Measurements from ENCODE around the gene PLEKHA5. TPM values are rescaled to one million over a fixed set of nuclear protein-coding genes. Genes with fewer than 3 reads are reported as not detected.
A peak's percentile ranks its signal among the peaks of the same experiment; 100 is the strongest.

Gene PLEKHA5
- total RNA-seq, 1 donor, result 82.2 TPM

GRCh38 chr12:19119440-19119839 is 10.1 kb upstream of the PLEKHA5 start:
- Histone ChIP-seq H3K27ac (ENCODE audit: low read depth, low read length) (no peak overlapping the region), H3K4me1 (ENCODE audit: insufficient read depth, low read length) (no peaks in the 10 kb centered on the region), H3K4me2 (ENCODE audit: insufficient read depth, low read length) (no peak overlapping the region), H3K9me3 (ENCODE audit: low read depth, low read length) (no peaks in the 10 kb centered on the region), H3K36me3 (ENCODE audit: insufficient read depth, low read length) (no peaks in the 10 kb centered on the region), H3K4me3 (ENCODE audit: insufficient read depth, low read length) (no peak overlapping the region), H3K27me3 (ENCODE audit: insufficient read depth, low read length) (no peaks in the 10 kb centered on the region), H3K79me2 (ENCODE audit: insufficient read depth, low read length) (no peaks in the 10 kb centered on the region), H4K20me1 (ENCODE audit: insufficient read depth, low read length) (no peaks in the 10 kb centered on the region), H2AFZ (ENCODE audit: low read length) (no peak overlapping the region)
- no peak for DNase-seq (ENCODE audit: insufficient read length, low spot score, missing footprints)
- TF ChIP-seq CTCF (IDR thresholded peaks at IDR 0.05; ENCODE audit: extremely low read depth, low read depth, low read length), result no peak

DNA sequence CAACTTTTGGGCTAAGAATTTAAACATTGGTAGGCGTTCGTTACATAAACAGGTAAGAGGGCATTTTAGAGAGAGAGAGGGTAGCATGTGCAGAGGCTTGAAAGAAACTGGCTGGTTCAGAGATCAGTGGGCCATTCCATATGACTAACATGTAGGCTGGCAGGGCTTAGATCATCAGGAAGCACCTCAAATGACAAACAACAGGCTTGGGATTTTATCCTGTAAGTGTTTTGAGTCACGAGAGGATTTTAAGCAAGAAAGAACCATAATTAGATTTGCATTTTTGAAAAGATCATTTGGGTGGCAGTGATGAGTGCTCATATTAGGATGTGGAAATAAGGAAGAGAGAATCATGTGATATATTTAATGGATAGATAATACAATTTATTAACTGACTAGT is 8.7 kb upstream of the PLEKHA5 start:
- Histone ChIP-seq H3K4me2 (ENCODE audit: insufficient read depth, low read length) (no peak overlapping the region), H3K9me3 (ENCODE audit: low read depth, low read length) (no peaks in the 10 kb centered on the region), H3K79me2 (ENCODE audit: insufficient read depth, low read length) (no peaks in the 10 kb centered on the region), H3K27me3 (ENCODE audit: insufficient read depth, low read length) (no peaks in the 10 kb centered on the region), H3K36me3 (ENCODE audit: insufficient read depth, low read length) (no peaks in the 10 kb centered on the region), H3K27ac (ENCODE audit: low read depth, low read length) (no peak overlapping the region), H4K20me1 (ENCODE audit: insufficient read depth, low read length) (no peaks in the 10 kb centered on the region), H3K4me3 (ENCODE audit: insufficient read depth, low read length) (no peak overlapping the region), H2AFZ (ENCODE audit: low read length) (peak overlapping the region; percentile 25), H3K4me1 (ENCODE audit: insufficient read depth, low read length) (no peaks in the 10 kb centered on the region)
- no peak for DNase-seq (ENCODE audit: insufficient read length, low spot score, missing footprints)
- TF ChIP-seq CTCF (IDR thresholded peaks at IDR 0.05; ENCODE audit: extremely low read depth, low read depth, low read length), result no peak

DNA sequence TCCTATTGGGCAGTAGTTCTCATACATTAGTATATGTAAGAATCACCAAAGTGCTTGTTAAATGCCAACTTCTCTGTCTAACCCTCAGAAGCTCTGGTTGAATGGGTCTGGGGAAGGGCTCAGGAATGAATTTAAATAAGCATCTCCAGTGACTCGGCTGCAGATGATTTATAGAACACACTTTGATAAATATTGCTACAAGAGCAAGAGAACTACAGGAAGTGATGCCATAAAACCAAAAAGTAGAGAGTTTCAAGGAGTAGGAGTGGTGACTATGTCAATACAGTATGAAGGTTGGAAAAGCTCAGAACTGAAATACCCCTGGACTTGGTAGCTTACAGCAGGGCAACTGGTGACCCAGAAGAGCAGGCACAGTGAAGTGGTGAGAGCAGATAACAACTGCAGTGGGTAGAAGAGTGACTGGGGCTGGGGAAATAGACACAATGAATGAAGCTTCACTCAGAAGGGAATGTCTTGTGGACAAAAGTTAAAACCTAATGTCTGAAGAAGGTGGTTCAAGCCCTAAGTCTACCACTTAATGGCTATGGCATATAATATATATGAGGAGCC is 8.0 kb upstream of the PLEKHA5 start:
- no peaks in the 10 kb centered on the region for H3K27me3 ChIP-seq (ENCODE audit: insufficient read depth, low read length)
- TF ChIP-seq CTCF (IDR thresholded peaks at IDR 0.05; ENCODE audit: extremely low read depth, low read depth, low read length), result no peak
- no peak overlapping the region for H3K4me3 ChIP-seq (ENCODE audit: insufficient read depth, low read length)
- H2AFZ ChIP-seq (ENCODE audit: low read length), result no peak overlapping the region
- no peaks in the 10 kb centered on the region for H4K20me1 ChIP-seq (ENCODE audit: insufficient read depth, low read length)
- H3K36me3 ChIP-seq (ENCODE audit: insufficient read depth, low read length), result no peaks in the 10 kb centered on the region
- no peak overlapping the region for H3K4me2 ChIP-seq (ENCODE audit: insufficient read depth, low read length)
- H3K27ac ChIP-seq (ENCODE audit: low read depth, low read length), result no peak overlapping the region
- H3K79me2 ChIP-seq (ENCODE audit: insufficient read depth, low read length), result no peaks in the 10 kb centered on the region
- DNase-seq (ENCODE audit: insufficient read length, low spot score, missing footprints), result no peak
- no peaks in the 10 kb centered on the region for H3K4me1 ChIP-seq (ENCODE audit: insufficient read depth, low read length)
- no peaks in the 10 kb centered on the region for H3K9me3 ChIP-seq (ENCODE audit: low read depth, low read length)

DNA sequence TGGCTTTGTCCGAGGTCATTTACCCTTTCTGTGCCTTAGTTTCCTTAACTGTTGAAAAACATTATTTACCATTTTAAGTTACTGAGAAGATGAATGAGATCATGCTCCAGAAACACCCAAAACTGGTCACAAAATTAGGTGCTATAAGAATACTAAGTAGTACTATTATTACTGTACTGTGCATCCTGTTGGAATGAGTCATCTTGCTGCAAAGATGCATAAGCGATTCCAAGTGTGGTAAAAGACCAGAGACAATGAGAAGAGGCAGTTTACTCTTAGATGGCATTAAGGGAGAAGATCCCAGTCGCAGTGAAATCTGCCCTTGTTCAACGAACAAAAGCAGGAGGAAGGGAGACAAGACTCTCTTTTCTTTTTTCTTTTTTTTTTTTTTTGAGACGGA is 4.2 kb upstream of the PLEKHA5 start:
- peak; percentile 83 for DNase-seq (ENCODE audit: insufficient read length, low spot score, missing footprints)

More for the DNA sequence above, 4.2 kb upstream of the PLEKHA5 start:
- H3K9me3 ChIP-seq (ENCODE audit: low read depth, low read length), result no peaks in the 10 kb centered on the region
- TF ChIP-seq CTCF (IDR thresholded peaks at IDR 0.05; ENCODE audit: extremely low read depth, low read depth, low read length), result no peak
- H4K20me1 ChIP-seq (ENCODE audit: insufficient read depth, low read length), result no peaks in the 10 kb centered on the region
- H3K36me3 ChIP-seq (ENCODE audit: insufficient read depth, low read length), result no peaks in the 10 kb centered on the region
- H3K4me3 ChIP-seq (ENCODE audit: insufficient read depth, low read length), result no peak overlapping the region
- no peaks in the 10 kb centered on the region for H3K4me1 ChIP-seq (ENCODE audit: insufficient read depth, low read length)
- no peak overlapping the region for H3K4me2 ChIP-seq (ENCODE audit: insufficient read depth, low read length)
- H2AFZ ChIP-seq (ENCODE audit: low read length), result no peak overlapping the region
- H3K79me2 ChIP-seq (ENCODE audit: insufficient read depth, low read length), result no peaks in the 10 kb centered on the region
- H3K27ac ChIP-seq (ENCODE audit: low read depth, low read length), result no peak overlapping the region
- no peaks in the 10 kb centered on the region for H3K27me3 ChIP-seq (ENCODE audit: insufficient read depth, low read length)
